WERI-Rb-1 (cell line): Measurements from ENCODE around the gene LZTFL1.

ENCODE experiments used
- DNase-seq: peaks from one replicate; pipeline ENCODE4 v3.0.0-alpha.2; 2020
- H3K27ac ChIP-seq: fragments of 250-450 bp; sonication (Bioruptor Pico); 2 replicates; pipeline ENCODE4 v1.5.1; 2020; ENCODE audit warnings: mild to moderate bottlenecking, moderate library complexity
- H3K27me3 ChIP-seq: fragments of 250-450 bp; sonication (Bioruptor Pico); 2 replicates; pipeline ENCODE4 v1.5.1; 2021; ENCODE audit warnings: mild to moderate bottlenecking, low read depth, moderate library complexity; ENCODE audit not compliant: insufficient read depth, severe bottlenecking
- H3K36me3 ChIP-seq: fragments of 250-450 bp; sonication (Bioruptor Pico); 2 replicates; pipeline ENCODE4 v1.5.1; 2020; ENCODE audit warnings: mild to moderate bottlenecking, moderate library complexity
- H3K4me3 ChIP-seq: 2 replicates; pipeline ENCODE4 v1.5.1; 2011; ENCODE audit warnings: low read depth, mild to moderate bottlenecking, control low read depth, low read length
- H3K9me3 ChIP-seq: fragments of 250-450 bp; sonication (Bioruptor Pico); 2 replicates; pipeline ENCODE4 v1.5.1; 2021; ENCODE audit warnings: mild to moderate bottlenecking, moderate library complexity; ENCODE audit not compliant: severe bottlenecking
- TF ChIP-seq, protein P1 (sequence below): IDR thresholded peaks from 2 replicates; pipeline ENCODE4 v1.5.1; 2011; ENCODE audit warnings: low read depth, mild to moderate bottlenecking, control low read depth, inconsistent platforms, low read length

LZTFL1 gene

DNA sequence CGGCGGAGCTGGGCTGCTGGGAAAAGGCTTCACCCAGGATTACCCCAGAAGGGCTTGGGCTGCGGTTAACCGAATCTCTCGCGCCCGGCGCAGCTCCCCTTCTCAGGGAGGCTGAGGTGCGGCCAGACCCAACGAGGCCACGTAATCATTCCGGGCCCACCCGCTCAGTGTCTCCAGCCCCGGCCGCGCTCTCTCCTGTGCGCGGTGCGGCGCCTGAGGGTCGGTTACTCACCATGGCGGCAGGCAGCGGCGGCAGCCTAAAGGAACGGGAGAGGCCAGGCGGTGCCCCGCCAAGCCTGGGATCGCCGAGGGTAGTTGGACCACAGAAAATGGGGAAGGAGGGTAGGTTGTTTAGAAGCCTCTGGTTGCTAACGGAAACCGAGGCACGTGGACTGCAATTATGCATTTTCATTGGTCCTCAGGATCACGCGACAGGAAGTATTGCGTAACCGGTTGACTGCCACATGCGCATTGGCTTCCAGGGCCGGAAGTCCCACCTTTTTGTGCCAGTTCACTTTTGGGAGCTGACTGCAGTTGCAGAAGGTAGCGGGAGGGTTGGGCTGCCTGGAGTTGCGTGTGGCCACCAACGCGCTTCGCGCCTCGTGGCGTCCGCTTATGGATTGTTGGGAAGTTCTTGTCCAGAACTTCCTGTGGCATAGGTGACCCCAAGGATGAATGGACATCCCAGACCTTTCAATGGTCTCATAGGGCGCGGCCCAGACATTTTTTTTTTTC lies at the start of gene LZTFL1:
Gene LZTFL1 (minus strand): TSS at position 363 of the 735 bp plus-strand sequence. CDS start 128 bp downstream, at position 235.
- H3K4me3 ChIP-seq: peak within 1 kb of the TSS; percentile 88
- peak within 1 kb of the TSS; percentile 37; the same call in 1 of the 2 replicates for H3K27ac ChIP-seq
- H3K27me3 ChIP-seq: no peaks in the 10 kb centered on the region
- H3K36me3 ChIP-seq: no peaks in the 10 kb centered on the region
- TF ChIP-seq, protein P1, sequence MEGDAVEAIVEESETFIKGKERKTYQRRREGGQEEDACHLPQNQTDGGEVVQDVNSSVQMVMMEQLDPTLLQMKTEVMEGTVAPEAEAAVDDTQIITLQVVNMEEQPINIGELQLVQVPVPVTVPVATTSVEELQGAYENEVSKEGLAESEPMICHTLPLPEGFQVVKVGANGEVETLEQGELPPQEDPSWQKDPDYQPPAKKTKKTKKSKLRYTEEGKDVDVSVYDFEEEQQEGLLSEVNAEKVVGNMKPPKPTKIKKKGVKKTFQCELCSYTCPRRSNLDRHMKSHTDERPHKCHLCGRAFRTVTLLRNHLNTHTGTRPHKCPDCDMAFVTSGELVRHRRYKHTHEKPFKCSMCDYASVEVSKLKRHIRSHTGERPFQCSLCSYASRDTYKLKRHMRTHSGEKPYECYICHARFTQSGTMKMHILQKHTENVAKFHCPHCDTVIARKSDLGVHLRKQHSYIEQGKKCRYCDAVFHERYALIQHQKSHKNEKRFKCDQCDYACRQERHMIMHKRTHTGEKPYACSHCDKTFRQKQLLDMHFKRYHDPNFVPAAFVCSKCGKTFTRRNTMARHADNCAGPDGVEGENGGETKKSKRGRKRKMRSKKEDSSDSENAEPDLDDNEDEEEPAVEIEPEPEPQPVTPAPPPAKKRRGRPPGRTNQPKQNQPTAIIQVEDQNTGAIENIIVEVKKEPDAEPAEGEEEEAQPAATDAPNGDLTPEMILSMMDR: no peak
- peak; percentile 89 for DNase-seq
- no peaks in the 10 kb centered on the region for H3K9me3 ChIP-seq

GRCh38 chr3:45890405-45890804 lies 48.5 kb upstream of the LZTFL1 start:
- Histone ChIP-seq H3K27ac (no peak overlapping the region), H3K36me3 (no peaks in the 10 kb centered on the region), H3K9me3 (no peaks in the 10 kb centered on the region), H3K27me3 (no peaks in the 10 kb centered on the region), H3K4me3 (no peak overlapping the region)
- no peak for DNase-seq
- TF ChIP-seq, protein P1: no peak

- Histone ChIP-seq H3K27ac (no peak overlapping the region), H3K9me3 (no peaks in the 10 kb centered on the region), H3K27me3 (no peaks in the 10 kb centered on the region), H3K4me3 (no peak overlapping the region), H3K36me3 (no peaks in the 10 kb centered on the region)
- no peak for DNase-seq
- TF ChIP-seq, protein P1: no peak
These were observed 47.4 kb upstream of the LZTFL1 start for GRCh38 chr3:45889337-45889736.

DNA sequence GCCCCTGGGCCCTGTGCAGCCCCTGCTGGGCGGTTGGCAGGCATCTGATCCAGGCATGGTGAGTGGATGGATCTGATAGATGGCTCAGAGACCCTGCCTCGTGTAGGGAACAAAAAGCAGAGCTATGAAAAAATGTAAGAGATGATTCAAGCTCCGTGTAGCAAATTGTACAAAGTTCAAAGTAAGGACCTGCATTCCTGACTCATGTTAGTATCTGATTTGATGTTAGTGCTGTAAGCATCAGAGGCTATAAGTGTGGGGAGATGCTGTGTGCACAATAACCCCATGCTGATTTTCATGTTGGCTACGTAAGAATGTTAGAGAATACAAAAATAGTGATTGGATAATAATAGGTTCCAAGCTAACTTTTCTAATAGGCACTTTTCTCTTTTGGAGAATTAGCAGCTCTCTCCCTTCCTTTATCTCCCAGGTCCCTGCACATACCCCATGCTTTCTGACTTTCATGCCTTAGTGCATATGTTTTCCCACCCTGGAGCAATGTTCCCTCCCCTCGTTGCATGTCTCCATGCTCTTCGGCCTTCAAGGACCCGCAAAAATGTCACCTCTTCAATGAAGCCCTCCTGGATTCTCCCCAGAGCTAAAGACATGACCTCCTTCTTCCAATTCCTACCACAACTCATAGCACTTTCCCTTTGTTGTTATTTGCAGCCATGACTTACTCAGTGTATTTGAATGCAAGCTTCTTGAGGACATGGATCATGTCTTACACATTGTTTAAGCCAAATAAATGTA lies 46.0 kb upstream of the LZTFL1 start:
- DNase-seq: no peak
- TF ChIP-seq, protein P1: no peak
- H3K27ac ChIP-seq: no peak overlapping the region
- H3K4me3 ChIP-seq: no peak overlapping the region
- H3K27me3 ChIP-seq: no peaks in the 10 kb centered on the region
- no peaks in the 10 kb centered on the region for H3K36me3 ChIP-seq
- no peaks in the 10 kb centered on the region for H3K9me3 ChIP-seq

GRCh38 chr3:45887285-45887684 lies 45.4 kb upstream of the LZTFL1 start:
- Histone ChIP-seq H3K27ac (no peak overlapping the region), H3K27me3 (no peaks in the 10 kb centered on the region), H3K4me3 (no peak overlapping the region), H3K36me3 (no peaks in the 10 kb centered on the region), H3K9me3 (no peaks in the 10 kb centered on the region)
- TF ChIP-seq, protein P1: no peak
- no peak for DNase-seq
